ENCODE data around the gene CCDC50. TPM values are rescaled to one million over a fixed set of nuclear protein-coding genes. Genes with fewer than 3 reads are reported as not detected.

Gene CCDC50
- total RNA-seq, 4 donors from 2014 or later: 137 to 221 (median 160) TPM

- no peak for TF ChIP-seq CTCF (IDR thresholded peaks at IDR 0.05; ENCODE audit: low read depth)
Measured at GRCh38 chr3:191320316-191320715, 8.9 kb upstream of the CCDC50 start.

GRCh38 chr3:191321019-191321767 is 8.0 kb upstream of the CCDC50 start:
- no peak for TF ChIP-seq CTCF (IDR thresholded peaks at IDR 0.05; ENCODE audit: low read depth)

GRCh38 chr3:191324936-191325335 is 4.3 kb upstream of the CCDC50 start:
- no peak for TF ChIP-seq CTCF (IDR thresholded peaks at IDR 0.05; ENCODE audit: low read depth)

GRCh38 chr3:191327526-191327925 is 1.7 kb upstream of the CCDC50 start:
- TF ChIP-seq CTCF (IDR thresholded peaks at IDR 0.05; ENCODE audit: low read depth): no peak

GRCh38 chr3:191328383-191328961 is 722 bp upstream of the CCDC50 start:
- no peak for TF ChIP-seq CTCF (IDR thresholded peaks at IDR 0.05; ENCODE audit: low read depth)

GRCh38 chr3:191329654-191330529 is 698 bp downstream of the CCDC50 start, which contains the start of gene UTS2B:
Gene UTS2B, minus strand, starts transcription at chr3:191330526. Its CDS starts 48,337 bp downstream, at chr3:191282189.
- TF ChIP-seq CTCF (IDR thresholded peaks at IDR 0.05; ENCODE audit: low read depth): no peak

All from subcutaneous adipose tissue (tissue), 4 donors.